Neural cell (in vitro differentiated cells): Measurements from ENCODE around the gene TMEM40. TPM values are rescaled to one million over a fixed set of nuclear protein-coding genes. Genes with fewer than 3 reads are reported as not detected.

Experiments
- H2AFZ ChIP-seq: fragments of 200-600, 300-800 bp; sonication (generic), shearing (Covaris generic); 2 replicates; pipeline ENCODE4 v1.6.0; 2014; ENCODE audit warnings: low read depth, mild to moderate bottlenecking, antibody characterized with exemption, low read length, moderate library complexity
- H3F3A ChIP-seq: fragments of 200-600 bp; shearing (Covaris generic); 2 replicates; pipeline ENCODE4 v1.6.1; 2016; ENCODE audit warnings: mild to moderate bottlenecking, moderate library complexity, mixed read lengths, antibody characterized with exemption, low read length; ENCODE audit not compliant: insufficient read depth, poor library complexity, severe bottlenecking
- H3K27ac ChIP-seq: fragments of 200-600, 300-800 bp; sonication (generic), shearing (Covaris generic); 2 replicates; pipeline ENCODE4 v1.5.1; 2014; ENCODE audit warnings: mild to moderate bottlenecking, low read length, moderate library complexity
- H3K27me3 ChIP-seq: fragments of 300-800, 200-600 bp; sonication (generic), shearing (Covaris generic); 2 replicates; pipeline ENCODE4 v1.6.0; 2014; ENCODE audit warnings: mild to moderate bottlenecking, low read depth, low read length, moderate library complexity; ENCODE audit not compliant: insufficient read depth
- H3K36me3 ChIP-seq: fragments of 300-800, 200-600 bp; sonication (generic), shearing (Covaris generic); 2 replicates; pipeline ENCODE4 v1.5.1; 2014; ENCODE audit warnings: mild to moderate bottlenecking, antibody characterized with exemption, low read length, moderate library complexity; ENCODE audit not compliant: insufficient read depth
- H3K4me2 ChIP-seq: fragments of 300-800, 200-600 bp; sonication (generic), shearing (Covaris generic); 2 replicates; pipeline ENCODE4 v1.6.0; 2014; ENCODE audit warnings: mild to moderate bottlenecking, low read length
- H3K4me3 ChIP-seq: fragments of 300-800, 200-600 bp; sonication (generic), shearing (Covaris generic); 2 replicates; pipeline ENCODE4 v1.5.1; 2014; ENCODE audit warnings: mild to moderate bottlenecking, low read length, moderate library complexity
- H3K79me2 ChIP-seq: fragments of 200-600 bp; shearing (Covaris generic); replicated peaks from 2 replicates; pipeline ENCODE4 v1.6.0; 2014; ENCODE audit warnings: mild to moderate bottlenecking, low read length, moderate library complexity; ENCODE audit not compliant: insufficient read depth
- H3K9ac ChIP-seq: fragments of 300-800, 200-600 bp; sonication (generic), shearing (Covaris generic); 2 replicates; pipeline ENCODE4 v1.6.1; 2016; ENCODE audit warnings: mild to moderate bottlenecking, low read length, mixed read lengths
- H3K9me2 ChIP-seq: fragments of 200-600 bp; shearing (Covaris generic); 2 replicates; pipeline ENCODE4 v1.6.1; 2016; ENCODE audit warnings: mild to moderate bottlenecking, low read length, mixed read lengths; ENCODE audit not compliant: insufficient read depth
- H3K9me3 ChIP-seq: fragments of 200-600, 300-800 bp; sonication (generic), shearing (Covaris generic); 2 replicates; pipeline ENCODE4 v1.6.1; 2016; ENCODE audit warnings: mild to moderate bottlenecking, mixed run types, low read length, moderate library complexity, mixed read lengths
- H4K20me1 ChIP-seq: fragments of 200-600 bp; shearing (Covaris generic); 2 replicates; pipeline ENCODE4 v1.6.1; 2016; ENCODE audit warnings: mild to moderate bottlenecking, mixed run types; ENCODE audit not compliant: insufficient read depth
- CTCF ChIP-seq: fragments of 450-650 bp; IDR thresholded peaks from 2 replicates; pipeline ENCODE4 v1.5.1; 2014; ENCODE audit warnings: antibody characterized with exemption, mild to moderate bottlenecking, moderate library complexity; ENCODE audit not compliant: poor library complexity, severe bottlenecking
- EZH2 ChIP-seq: fragments of 200-600, 300-800 bp; shearing (Covaris generic), sonication (generic); IDR thresholded peaks from 2 replicates; pipeline ENCODE4 v1.6.1; 2014; ENCODE audit warnings: antibody characterized with exemption, low read length, borderline replicate concordance, mild to moderate bottlenecking; ENCODE audit not compliant: insufficient read depth, poor library complexity, severe bottlenecking
- MXI1 ChIP-seq: fragments of 450-650 bp; conservative IDR thresholded peaks from 2 replicates; pipeline ENCODE4 v1.6.1; 2014; ENCODE audit warnings: antibody characterized with exemption, mild to moderate bottlenecking; ENCODE audit not compliant: poor library complexity, severe bottlenecking
- POLR2AphosphoS5 ChIP-seq: IDR thresholded peaks from 2 replicates; pipeline ENCODE4 v1.6.1; 2012
- RAD21 ChIP-seq: fragments of 450-650 bp; conservative IDR thresholded peaks from 2 replicates; pipeline ENCODE4 v1.6.1; 2014; ENCODE audit warnings: antibody characterized with exemption, mild to moderate bottlenecking, moderate library complexity
- REST ChIP-seq: IDR thresholded peaks from 2 replicates; pipeline ENCODE4 v1.6.1; 2012; ENCODE audit warnings: borderline replicate concordance
- SMC3 ChIP-seq: fragments of 450-650 bp; conservative IDR thresholded peaks from 2 replicates; pipeline ENCODE4 v1.6.1; 2014; ENCODE audit warnings: antibody characterized with exemption, mild to moderate bottlenecking, moderate library complexity; ENCODE audit not compliant: poor library complexity
- TAF1 ChIP-seq: IDR thresholded peaks from 2 replicates; pipeline ENCODE4 v1.6.1; 2012; ENCODE audit warnings: low read depth
- polyA plus RNA-seq: library from polyadenylated mRNA; depleted of rRNA; stranded (reverse); fragments of >200 nt; gene quantifications from 2 replicates; pipeline ENCODE4 v1.2.3, GENCODE V29; 2014

Gene TMEM40
- polyA plus RNA-seq, 1 donor from 2014 or later, result not detected

GRCh38 chr3:12764171-12764776 lies 5.2 kb upstream of the TMEM40 start:
- H3K4me2 ChIP-seq, result no peak overlapping the region

More at GRCh38 chr3:12764171-12764776, 5.2 kb upstream of the TMEM40 start:
- no peaks in the 10 kb centered on the region for H4K20me1 ChIP-seq
- no peaks in the 10 kb centered on the region for H3K27me3 ChIP-seq
- no peak for TF ChIP-seq TAF1
- no peak for TF ChIP-seq CTCF
- TF ChIP-seq REST, result no peak
- no peak for TF ChIP-seq EZH2
- no peak for TF ChIP-seq SMC3
- no peak for TF ChIP-seq MXI1
- no peak for TF ChIP-seq POLR2AphosphoS5
- no peak for TF ChIP-seq RAD21
- H3K4me3 ChIP-seq, result no peak overlapping the region
- no peaks in the 10 kb centered on the region for H3K9me2 ChIP-seq
- no peaks in the 10 kb centered on the region for H3K9me3 ChIP-seq
- H3K9ac ChIP-seq, result no peak overlapping the region
- H3K27ac ChIP-seq, result no peak overlapping the region
- no peaks in the 10 kb centered on the region for H3K79me2 ChIP-seq
- no peak overlapping the region for H2AFZ ChIP-seq
- no peaks in the 10 kb centered on the region for H3K36me3 ChIP-seq
- H3F3A ChIP-seq, result no peaks in the 10 kb centered on the region
